GM12878 (cell line): ENCODE measurements around the gene PTPRN2.

Source experiments
- SP1 ChIP-seq: IDR thresholded peaks from one replicate; pipeline ENCODE4 v1.6.1; 2011; ENCODE audit warnings: low read depth, low read length
- TF ChIP-seq, protein P1 (sequence below), 3 experiments: IDR thresholded peaks in 2 of 3; conservative IDR thresholded peaks in 1 of 3; 2 replicates each; pipeline ENCODE4 v1.5.1; 2011; ENCODE audit warnings: low read depth in 3 of 3, low read length in 3 of 3, mild to moderate bottlenecking in 3 of 3, control low read depth in 2 of 3, moderate library complexity in 2 of 3, inconsistent platforms in 1 of 3, mixed read lengths in 1 of 3; ENCODE audit not compliant: control insufficient read depth in 2 of 3, insufficient read depth in 1 of 3; ENCODE audit errors: extremely low read depth in 1 of 3

DNA sequence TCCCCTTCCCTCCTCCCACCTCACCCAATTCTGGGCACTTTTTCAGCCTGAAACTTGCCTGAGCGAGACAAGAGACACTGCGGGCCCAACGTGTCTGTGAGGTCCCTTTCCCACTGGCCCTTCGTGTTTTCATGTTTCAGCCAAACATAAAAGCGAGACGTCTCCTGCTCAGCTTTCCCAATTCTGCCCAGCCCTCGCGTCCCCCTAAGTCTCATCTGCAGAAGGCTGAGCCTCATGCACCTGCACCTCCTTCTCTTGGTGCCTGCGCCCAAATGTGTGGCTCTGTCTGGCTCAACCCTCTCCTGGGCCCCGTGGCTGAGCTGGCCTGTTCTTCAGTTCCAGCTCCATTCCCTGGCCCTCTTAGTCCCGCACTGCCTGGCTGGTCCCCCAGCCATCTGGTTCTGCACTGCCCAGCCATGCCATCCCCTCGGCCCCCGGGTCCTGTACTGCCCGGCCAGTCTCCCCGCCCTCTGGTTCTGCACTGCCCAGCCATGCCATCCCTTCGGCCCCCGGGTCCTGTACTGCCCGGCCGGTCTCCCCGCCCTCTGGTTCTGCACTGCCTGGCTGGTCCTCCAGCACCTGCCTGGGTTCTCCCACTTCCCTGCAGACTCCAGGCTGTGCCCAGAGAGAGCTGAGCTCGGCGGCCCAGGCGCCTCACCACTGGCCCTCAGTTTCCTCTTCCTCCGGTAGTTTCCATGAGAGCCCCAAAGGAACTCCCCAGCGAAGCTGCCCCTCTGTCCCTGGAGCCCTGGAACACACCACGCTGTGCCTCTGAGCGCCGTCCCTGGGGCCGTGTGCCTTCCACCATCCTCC, 1026.7 kb downstream of the PTPRN2 start:
- TF ChIP-seq, protein P1, sequence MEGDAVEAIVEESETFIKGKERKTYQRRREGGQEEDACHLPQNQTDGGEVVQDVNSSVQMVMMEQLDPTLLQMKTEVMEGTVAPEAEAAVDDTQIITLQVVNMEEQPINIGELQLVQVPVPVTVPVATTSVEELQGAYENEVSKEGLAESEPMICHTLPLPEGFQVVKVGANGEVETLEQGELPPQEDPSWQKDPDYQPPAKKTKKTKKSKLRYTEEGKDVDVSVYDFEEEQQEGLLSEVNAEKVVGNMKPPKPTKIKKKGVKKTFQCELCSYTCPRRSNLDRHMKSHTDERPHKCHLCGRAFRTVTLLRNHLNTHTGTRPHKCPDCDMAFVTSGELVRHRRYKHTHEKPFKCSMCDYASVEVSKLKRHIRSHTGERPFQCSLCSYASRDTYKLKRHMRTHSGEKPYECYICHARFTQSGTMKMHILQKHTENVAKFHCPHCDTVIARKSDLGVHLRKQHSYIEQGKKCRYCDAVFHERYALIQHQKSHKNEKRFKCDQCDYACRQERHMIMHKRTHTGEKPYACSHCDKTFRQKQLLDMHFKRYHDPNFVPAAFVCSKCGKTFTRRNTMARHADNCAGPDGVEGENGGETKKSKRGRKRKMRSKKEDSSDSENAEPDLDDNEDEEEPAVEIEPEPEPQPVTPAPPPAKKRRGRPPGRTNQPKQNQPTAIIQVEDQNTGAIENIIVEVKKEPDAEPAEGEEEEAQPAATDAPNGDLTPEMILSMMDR (IDR thresholded peaks at IDR 0.05 in 2 of 3, conservative IDR thresholded peaks at IDR 0.05 in 1 of 3; ENCODE audit: control insufficient read depth in 2 of 3, extremely low read depth in 1 of 3, insufficient read depth in 1 of 3, low read depth in 3 of 3, low read length in 3 of 3): no peak
- TF ChIP-seq SP1: no peak
